Muscle of arm (tissue), 12 donors: ENCODE data around the gene ATP1A3. TPM values are rescaled to one million over a fixed set of nuclear protein-coding genes. Genes with fewer than 3 reads are reported as not detected.

Source experiments
- DNase-seq: peaks from one replicate; pipeline ENCODE4 v3.0.0-alpha.2; 2013
- polyA plus RNA-seq, 12 donors: library from polyadenylated mRNA; unstranded; fragments of 120-200 nt; gene quantifications; one replicate each; pipeline ENCODE4 v1.2.1, GENCODE V29; 2013; ENCODE audit not compliant: insufficient read length in 12 of 12

The ATP1A3 gene
- polyA plus RNA-seq, 12 donors, result 0.30 to 16.6 (median 0.59) TPM; not detected in 1

- no peak for DNase-seq
Measured at GRCh38 chr19:41929536-41930071, 64.4 kb downstream of the ATP1A3 start.

DNA sequence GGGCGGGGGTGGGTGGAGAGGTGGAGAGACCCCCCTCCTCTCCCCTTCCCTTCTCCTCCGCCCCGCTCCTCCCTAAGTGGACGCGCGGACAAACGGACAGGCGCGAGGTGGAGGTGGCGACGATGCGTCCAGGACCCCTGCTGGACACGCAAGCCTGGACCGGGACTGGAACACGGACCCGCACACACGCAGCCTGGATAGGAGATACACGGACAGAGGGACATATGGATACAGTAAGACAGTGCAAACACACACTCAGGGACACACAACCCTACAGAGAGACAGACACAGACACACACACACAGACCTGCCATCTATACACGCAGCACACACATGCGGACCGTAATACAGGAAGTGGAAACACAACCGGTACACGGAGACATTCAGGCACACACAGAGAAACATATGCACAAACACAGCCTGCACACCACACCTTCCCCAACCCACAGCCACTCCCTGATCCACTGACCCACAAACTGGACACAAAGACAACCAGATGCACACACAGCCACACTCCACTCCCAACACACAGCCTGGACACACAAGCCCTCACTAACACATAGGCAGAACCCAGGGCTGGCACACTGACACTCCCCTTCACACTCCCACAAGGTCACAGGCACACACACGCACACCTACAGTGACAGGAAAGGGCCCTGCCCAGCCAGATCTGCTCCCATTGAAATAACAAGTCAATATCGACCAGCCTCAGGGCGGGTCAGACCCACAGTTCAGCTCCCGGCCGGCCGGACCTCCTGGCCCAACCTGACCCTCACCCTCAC, 65.1 kb downstream of the ATP1A3 start:
- no peak for DNase-seq

GRCh38 chr19:41928221-41928683, 65.8 kb downstream of the ATP1A3 start, which contains the start of gene ERFL:
ERFL (minus strand) TSS chr19:41928449; CDS start chr19:41912919, 15,530 bp downstream.
- no peak for DNase-seq

- no peak for DNase-seq
Measured at GRCh38 chr19:41927497-41928192, 66.4 kb downstream of the ATP1A3 start.

- DNase-seq, result no peak
Measured at GRCh38 chr19:41926763-41927496, 67.1 kb downstream of the ATP1A3 start.

DNA sequence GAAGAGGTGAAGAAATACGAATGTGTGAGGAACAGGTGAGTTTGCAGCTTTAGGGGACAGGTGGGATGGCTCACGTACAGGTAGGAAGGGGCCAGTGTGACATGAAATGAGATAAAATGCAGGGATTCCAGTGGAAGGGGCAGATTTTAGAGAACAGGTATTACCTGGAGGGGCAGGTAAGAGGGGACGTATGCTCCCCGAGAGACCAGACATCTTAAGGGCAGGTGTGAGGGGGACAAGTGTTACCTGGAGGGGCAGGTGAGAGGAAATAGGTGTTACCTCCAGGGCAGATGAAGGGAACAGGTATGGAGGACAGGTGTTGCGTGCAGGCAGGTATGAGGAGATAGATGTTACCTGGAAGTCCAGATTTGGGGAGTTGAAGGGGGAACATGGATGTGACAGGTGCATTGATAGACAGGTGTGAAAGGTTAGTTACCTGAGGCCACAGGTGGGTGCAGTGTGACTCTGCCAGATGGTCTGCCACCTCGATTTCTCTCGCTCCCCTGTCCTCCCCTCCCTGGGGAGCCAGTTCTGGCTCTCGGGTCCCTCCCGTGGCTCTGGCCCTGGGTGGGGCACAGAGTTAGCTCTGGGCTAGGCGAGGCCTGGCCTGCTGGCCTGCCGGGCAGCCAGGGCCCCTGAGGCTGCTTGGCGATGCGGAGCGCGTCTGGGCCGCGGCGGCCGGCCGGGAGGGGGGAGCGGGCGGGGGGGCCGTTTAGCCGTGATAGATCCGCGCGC, 67.8 kb downstream of the ATP1A3 start:
- DNase-seq, result no peak

GRCh38 chr19:41925208-41926003, 68.6 kb downstream of the ATP1A3 start:
- no peak for DNase-seq

GRCh38 chr19:41924151-41925145, 69.6 kb downstream of the ATP1A3 start:
- no peak for DNase-seq

GRCh38 chr19:41923045-41923788, 70.8 kb downstream of the ATP1A3 start:
- DNase-seq, result no peak

DNA sequence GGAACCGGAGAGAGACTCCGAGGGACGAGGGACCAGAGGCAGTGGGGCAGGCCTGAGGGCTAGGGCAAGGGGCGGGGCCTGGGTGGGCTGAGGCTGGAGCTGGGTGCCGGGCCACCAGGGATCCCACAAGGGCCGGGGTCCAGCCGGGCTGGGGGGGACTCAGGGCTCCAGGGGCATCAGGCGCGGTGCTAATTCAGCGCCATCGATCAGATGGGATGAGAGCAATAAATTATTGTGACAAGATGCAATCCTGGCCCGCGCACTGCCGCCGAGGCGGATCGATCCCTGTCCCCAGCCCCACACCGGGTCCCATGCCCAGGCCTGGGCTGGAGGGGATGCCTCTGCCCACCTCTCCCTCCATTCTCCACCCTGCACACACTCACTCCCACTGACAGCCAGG, 71.4 kb downstream of the ATP1A3 start:
- DNase-seq, result no peak

DNA sequence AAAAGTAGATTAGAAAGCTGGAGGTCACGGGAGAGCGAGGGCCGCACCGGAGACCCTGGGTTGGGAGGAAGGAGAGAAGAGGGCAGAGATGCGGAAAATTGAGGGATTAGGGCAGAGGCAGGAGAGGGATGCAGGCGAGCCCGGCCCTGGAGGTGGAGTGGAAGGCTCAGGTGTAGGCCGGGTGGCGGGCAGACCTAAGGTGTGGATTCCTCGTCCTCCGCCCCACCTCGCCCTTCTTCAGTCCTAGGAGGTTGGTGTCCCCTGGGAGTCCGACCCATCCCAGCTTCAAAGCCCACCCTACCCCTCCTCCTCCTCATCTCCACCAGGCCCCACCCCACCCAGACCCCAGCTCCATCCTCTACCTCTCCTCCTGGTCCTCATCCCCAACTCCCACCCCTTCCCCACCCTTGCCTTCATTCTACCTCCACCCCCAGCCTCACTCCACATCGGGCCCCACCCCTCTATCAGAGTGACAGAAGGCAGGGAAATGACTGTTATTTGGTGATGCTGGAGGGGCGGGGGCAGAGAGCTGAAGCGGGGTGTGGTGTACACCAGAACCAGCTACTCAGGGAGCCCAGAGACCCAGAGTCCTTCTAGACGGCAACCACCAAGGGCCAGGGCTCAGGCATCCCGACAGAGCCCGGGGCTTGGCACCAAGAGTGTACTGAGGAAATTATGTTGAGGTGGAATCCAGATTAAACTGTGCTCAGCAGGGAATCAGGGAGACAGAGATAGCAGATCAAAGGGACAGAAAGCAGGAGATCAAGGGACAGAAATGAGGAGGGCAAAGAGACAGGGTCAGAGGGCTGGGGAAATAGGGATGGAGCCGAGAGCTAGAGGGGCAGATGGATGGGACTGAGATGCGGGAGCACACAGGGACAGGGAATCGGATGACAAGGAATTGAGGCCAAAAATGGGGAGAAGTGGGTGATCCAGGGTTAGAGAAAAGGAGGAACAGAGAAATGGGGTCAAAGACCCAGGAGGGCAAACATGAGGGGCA, 72.2 kb downstream of the ATP1A3 start:
- DNase-seq, result no peak

DNA sequence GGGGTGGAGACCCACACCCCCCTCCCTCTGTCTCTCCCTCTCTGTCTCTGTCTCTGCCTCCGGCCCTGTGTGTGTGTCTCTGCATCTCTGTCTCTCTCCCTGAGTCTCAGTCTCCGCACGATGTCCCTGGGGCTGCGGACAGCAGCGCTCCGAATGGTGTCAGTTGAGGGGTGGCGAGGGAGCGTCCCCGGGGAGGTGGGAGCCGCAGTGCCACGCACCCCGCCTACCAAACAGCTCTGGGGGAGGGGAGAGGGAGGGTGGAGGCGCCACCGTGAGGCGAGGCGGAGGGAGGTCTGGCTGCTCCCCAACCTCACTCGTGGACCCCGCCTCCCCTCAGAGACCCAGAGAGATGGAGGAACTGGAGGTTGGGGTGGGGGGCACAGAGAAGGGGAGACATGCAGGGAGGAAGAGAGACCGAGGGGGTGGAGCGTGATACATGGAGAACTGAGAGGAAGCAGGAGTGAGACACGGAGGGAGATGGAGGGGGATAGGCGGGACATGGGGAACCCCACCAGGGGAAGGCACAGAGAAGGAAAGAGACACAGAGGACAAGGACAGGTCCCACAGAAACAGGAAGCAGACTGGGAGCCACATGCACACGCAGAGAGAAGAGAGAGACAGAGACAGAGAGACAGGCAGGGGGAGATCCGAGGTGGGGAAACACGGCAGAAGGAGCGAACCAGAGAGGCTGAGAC, 73.0 kb downstream of the ATP1A3 start:
- no peak for DNase-seq

DNA sequence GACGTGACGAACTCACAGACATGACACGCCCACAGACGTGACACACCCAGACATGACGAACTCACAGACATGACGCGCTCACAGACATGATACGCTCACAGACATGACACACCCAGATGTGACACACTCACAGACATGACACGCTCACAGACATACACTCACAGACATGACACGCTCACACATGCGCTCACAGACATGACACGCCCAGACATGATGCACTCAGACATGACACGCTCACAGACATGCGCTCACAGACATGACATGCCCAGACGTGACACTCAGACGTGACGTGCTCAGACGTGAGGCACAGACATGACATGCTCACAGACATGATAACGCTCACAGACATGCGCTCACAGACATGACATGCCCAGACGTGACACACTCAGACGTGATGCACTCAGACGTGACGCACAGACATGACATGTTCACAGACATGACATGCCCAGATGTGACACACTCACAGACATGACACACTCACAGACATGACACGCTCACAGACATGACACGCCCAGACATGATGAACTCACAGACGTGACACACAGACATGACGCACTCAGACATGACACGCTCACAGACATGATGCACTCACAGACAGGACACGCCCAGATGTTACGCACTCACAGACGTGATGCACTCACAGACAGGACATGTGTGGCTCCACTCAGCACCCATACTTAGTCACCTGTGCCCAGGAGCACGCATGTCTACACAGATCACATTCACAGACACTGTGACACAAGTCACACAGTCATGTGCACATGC, 73.9 kb downstream of the ATP1A3 start:
- no peak for DNase-seq

GRCh38 chr19:41918653-41919244, 75.3 kb downstream of the ATP1A3 start:
- no peak for DNase-seq

DNA sequence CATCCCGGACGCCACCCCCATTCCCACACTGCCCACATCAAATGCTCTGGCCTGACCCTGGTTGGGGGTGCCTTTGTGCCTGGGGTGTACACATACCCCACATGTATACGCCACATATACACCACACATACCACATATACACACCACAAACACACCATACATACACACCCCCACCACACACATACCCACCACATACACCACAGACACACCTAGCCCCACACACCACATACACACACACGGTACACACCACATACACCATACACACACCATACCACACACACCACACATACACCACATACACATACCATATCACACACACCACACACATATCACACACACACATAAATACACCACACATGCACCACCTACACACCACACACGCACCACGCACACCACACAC, 75.9 kb downstream of the ATP1A3 start:
- no peak for DNase-seq
